NCI-H2196 (cell line): Measurements from ENCODE around the gene RNF144B.
"Not testable (repeated sequence)": the region's sequence is repeated elsewhere in the genome, so short reads cannot be mapped to it uniquely, and the experiment has no call there.

Source experiments
- DNase-seq: peaks from one replicate; lab custom pipeline; 2025; ENCODE audit not compliant: unreplicated experiment; lab: John Stamatoyannopoulos, UW

The RNF144B gene

GRCh38 chr6:18387061-18387721 is at the start of gene RNF144B:
Gene RNF144B (plus strand): TSS chr6:18387350. CDS start chr6:18399535, 12,185 bp downstream.
- peak; percentile 77 for DNase-seq

- DNase-seq = no peak
These were observed 47.6 kb upstream of the RNF144B start for GRCh38 chr6:18339599-18339998.

DNA sequence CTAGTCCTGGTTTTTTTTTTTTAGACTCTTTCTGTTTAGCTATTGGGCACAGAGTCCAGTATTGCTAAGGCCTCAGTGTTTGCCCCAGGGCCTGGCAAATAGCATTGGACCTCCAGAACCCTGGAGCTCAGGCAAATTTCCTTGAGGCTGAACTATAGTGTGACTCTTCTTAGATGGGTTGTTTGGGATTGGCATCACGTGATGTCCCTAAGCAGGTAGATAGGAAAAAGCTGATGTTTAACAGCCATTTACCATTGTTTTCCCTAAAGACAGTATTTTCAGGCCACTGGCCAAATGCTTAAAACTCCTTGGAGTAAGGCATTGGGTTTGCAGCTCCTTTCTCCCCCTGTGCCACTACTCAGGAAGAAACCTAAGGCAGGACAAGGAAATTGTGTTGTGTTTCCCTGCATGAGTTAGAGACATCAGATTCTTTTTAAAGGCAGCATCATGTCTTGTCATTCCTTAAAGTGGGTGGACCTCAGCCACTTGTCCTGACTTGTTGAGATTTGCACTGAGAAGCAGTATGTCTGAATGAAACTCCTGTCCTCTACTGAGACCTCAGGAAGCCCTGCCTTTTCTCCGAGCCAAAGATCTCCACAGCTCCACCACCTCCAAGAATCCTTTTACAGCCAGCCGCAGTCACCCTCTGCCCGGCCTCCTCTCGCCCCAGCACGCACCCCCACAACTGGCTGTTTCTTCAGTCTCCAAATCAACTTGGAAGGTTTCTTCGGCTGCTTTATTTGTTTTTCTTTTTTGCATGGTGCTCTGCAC is 46.2 kb upstream of the RNF144B start:
- no peak for DNase-seq

- DNase-seq = no peak
These were observed 44.9 kb upstream of the RNF144B start for GRCh38 chr6:18342223-18342622.

GRCh38 chr6:18343741-18344140 is 43.4 kb upstream of the RNF144B start:
- no peak for DNase-seq

- no peak for DNase-seq
These were observed 40.1 kb upstream of the RNF144B start for GRCh38 chr6:18347021-18347577.

- no peak for DNase-seq
These were observed 39.3 kb upstream of the RNF144B start for GRCh38 chr6:18347866-18348265.

DNA sequence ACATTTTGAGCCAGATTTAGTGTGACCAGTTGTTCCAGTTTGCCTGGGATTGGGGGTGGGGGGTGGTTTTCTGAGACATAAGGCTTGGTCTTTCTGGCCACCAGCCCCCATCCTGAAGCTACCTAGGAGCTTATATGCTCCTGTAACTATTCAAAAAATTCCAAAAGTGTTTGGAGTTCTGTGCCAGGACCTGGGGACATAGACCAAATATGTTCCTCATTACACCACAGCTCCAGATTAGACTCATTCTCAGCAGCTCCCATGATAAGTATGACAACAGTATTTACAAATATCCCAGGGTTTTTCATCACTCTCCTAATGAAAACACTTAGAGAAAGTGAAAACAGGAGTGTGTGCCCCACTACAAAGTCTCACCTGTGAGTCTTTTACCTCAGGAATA is 37.8 kb upstream of the RNF144B start:
- no peak for DNase-seq

GRCh38 chr6:18350271-18350670 is 36.9 kb upstream of the RNF144B start:
- no peak for DNase-seq

- DNase-seq = no peak
These were observed 36.4 kb upstream of the RNF144B start for GRCh38 chr6:18350712-18351111.

GRCh38 chr6:18352001-18352400 is 35.1 kb upstream of the RNF144B start:
- DNase-seq = no peak

GRCh38 chr6:18352842-18353241 is 34.3 kb upstream of the RNF144B start:
- no peak for DNase-seq

GRCh38 chr6:18353251-18353650 is 33.9 kb upstream of the RNF144B start:
- DNase-seq = no peak

GRCh38 chr6:18357546-18357945 is 29.6 kb upstream of the RNF144B start:
- not testable (repeated sequence) for DNase-seq

- DNase-seq = no peak
These were observed 27.8 kb upstream of the RNF144B start for GRCh38 chr6:18359237-18359885.

DNA sequence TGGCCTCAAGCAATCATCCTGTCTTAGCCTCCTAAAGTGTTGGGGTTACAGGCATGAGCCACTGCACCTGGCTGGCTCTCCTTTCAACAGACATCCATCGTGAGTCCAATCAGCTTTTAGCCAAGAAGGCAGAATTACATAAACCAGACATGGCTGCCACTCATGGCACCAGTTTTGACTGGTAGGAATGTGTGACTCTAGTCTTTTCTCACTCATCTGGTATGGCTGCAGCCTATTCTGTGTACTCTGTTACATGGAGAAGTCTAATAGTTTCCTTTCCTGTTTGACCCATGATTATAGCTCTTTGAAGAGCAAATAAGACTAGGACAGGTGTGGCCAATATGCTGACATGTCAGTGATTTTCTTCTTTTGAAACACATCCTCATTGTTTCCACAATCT is 27.0 kb upstream of the RNF144B start:
- no peak for DNase-seq

DNA sequence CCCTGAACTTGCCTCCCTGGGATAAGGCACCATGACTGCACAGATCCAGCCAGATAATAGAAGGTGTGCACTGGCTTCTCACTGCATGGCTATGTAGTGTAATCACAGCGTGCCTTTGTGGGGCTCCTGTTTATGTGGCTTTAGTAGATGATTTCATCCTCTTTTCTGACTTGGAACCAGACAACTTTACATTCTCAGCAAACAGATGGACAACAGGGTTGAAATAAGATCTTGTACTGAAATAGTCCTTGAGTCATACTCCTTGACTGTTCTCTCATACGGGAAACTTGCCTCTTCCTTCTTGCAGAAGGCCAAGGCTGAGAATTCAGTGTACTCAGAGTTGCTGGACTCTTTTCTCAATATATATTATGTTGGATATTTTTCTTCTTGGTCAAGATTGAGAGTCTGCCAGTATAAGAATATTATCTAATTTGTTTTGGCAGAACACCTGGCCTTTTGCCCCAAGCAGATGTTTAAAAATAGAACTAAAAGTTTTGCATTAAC is 25.0 kb upstream of the RNF144B start:
- DNase-seq = no peak

DNA sequence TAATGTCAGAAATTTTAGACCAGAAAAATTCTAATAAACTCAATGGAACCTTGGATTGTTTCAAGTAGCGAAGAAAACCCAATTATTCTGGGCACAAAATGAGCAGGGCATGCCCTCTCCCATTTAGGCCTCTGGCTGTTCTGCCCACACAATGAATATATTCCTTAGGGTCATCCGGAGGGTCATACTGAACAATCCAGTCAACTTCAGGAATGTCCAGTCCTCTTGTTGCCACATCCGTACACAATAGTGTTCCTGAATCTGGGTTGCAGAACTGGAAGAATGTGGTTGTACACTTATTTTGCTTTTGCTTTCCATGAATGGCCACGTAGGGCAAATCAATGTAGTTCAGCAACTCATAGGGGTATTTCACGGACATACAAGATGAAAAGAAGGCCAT is 23.4 kb upstream of the RNF144B start:
- no peak for DNase-seq

- DNase-seq = not testable (repeated sequence)
These were observed 22.6 kb upstream of the RNF144B start for GRCh38 chr6:18364561-18364960.

- no peak for DNase-seq
These were observed 19.8 kb upstream of the RNF144B start for GRCh38 chr6:18367371-18367770.

GRCh38 chr6:18368277-18369105 is 18.7 kb upstream of the RNF144B start:
- no peak for DNase-seq
